ACHN (cell line): ENCODE results near the gene OR10W1.
A peak's percentile ranks its signal among the peaks of the same experiment; 100 is the strongest.

Experiments
- DNase-seq: peaks from one replicate; pipeline ENCODE4 v3.0.0-alpha.2; 2015
- in situ Hi-C: cut with HindIII; loops from 2 replicates; pipeline ENCODE4 v1.10.0; 2017; ENCODE audit warnings: low sequenced_read_pairs, low pct_ligation_motif_present, low pct_unique_long_range_greater_than_20kb

Gene OR10W1, protein sequence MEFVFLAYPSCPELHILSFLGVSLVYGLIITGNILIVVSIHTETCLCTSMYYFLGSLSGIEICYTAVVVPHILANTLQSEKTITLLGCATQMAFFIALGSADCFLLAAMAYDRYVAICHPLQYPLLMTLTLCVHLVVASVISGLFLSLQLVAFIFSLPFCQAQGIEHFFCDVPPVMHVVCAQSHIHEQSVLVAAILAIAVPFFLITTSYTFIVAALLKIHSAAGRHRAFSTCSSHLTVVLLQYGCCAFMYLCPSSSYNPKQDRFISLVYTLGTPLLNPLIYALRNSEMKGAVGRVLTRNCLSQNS

DNA sequence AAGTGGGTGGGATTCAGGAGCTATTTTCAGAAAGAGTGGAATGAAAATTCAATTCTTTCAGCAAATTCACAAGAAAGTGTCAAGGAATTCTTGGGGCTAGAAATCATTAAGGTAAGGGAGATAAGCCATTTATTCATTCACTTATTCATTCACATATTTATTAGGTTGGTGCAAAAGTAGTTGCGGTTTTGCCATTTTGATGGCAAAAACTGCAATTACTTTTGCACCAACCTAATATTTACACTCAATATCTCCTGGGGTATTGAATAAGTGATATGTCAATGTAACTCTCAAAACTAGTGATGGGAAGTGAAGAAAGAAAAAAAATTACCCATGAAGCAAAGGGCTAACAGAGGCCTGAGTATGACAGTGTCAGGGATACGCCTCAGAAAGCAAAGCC is at the start of gene OR10W1:
Gene OR10W1 (minus strand): TSS at position 119 of the 400 bp plus-strand sequence. CDS start 402 bp downstream, outside the sequence.
- DNase-seq: no peak
- in situ Hi-C loops: no loop called here

DNA sequence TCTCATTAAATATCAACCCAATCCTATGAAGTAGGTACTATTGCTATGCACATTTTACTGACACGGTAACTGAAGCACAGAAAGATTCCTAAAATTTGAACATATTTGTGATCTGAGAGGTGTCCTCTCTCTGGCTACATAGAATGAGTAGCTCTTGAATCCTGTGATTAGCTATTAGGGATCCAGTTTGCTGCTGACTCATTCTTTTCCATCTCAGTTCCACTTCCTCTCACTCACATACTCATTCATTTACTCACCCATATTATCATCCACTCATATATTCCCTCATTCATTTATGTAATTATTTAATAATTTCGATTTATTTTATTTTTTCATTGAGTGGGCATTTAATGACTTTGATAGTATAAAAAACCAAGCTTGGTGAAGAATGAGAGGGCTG is 48.1 kb upstream of the OR10W1 start:
- in situ Hi-C loops: no loop called here
- no peak for DNase-seq

DNA sequence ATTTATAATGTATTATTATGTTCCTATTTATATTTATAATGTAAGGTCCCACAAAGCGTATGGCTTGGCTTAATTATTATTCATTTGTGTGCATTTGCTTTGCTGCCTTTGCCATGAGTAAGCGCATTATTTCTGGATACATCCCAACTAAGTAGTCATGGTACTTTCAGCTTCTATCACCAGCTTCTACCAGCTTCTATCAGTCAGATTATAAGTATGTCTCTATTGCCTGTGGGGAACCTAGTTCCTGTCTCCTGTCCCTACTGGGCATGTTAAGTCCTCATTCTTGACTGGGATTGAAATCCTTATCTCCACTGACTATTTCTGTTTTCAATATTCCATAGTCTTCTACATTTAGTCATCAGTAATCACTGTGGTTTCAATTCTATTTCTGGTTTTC is 33.5 kb upstream of the OR10W1 start:
- in situ Hi-C loops: no loop called here
- DNase-seq: no peak

DNA sequence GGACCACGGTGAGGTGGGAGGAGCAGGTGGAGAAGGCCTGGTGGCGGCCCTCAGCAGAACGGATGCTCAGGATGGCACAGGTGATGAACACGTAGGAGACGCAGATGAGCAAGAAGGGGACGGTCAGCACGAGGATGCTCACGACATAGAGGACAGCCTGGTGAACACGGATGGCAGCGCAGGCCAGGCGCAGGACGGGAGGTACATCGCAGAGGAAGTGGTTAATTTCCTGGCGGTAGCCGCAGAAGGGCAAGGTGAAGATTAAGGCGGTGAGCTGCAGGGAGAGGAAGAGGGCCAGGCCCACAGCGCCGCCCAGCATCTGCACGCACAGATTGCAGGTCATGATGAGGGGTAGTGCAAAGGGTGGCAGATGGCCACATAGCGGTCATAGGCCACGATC is 24.0 kb upstream of the OR10W1 start:
- no peak for DNase-seq
- in situ Hi-C loops: no loop called here

DNA sequence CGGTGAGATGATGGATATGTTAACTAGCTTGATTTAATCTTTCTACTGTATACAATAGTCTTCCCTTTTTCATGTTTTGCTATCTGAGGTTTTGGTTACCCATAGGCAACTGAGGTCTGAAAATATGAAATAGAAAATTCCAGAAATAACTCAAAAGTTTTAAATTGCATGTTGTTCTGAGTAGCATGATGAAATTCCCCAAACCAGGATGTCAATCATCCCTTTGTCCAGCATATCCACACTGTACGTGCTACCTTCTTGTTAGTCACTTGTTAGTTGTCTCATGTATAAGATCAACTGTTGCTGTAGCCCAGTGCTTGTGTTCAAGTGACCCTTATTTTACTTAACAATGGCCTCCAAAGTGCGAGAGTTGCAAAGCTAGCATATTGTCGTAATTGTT is 21.2 kb upstream of the OR10W1 start:
- DNase-seq: no peak
- in situ Hi-C loops: no loop called here

DNA sequence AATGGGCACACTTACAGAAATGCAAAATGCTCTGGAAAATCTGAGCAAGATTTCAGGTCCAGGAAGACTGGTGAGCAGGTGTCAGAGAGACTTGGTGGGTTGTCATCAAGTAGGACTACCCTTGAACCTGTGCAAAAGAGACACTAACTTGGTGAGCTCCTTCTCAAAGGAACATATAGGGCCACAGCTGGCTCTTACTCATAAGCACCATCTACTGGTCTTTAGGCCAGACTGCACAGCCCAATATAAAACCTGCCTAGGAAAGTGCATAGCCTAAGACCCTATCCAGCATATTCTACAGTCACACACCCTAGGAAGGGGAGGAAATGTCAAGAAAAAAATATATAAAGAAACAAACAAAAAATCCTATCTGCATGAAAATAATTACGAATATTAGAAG is 18.2 kb upstream of the OR10W1 start:
- peak; percentile 39 for DNase-seq
- in situ Hi-C loops: no loop called here

DNA sequence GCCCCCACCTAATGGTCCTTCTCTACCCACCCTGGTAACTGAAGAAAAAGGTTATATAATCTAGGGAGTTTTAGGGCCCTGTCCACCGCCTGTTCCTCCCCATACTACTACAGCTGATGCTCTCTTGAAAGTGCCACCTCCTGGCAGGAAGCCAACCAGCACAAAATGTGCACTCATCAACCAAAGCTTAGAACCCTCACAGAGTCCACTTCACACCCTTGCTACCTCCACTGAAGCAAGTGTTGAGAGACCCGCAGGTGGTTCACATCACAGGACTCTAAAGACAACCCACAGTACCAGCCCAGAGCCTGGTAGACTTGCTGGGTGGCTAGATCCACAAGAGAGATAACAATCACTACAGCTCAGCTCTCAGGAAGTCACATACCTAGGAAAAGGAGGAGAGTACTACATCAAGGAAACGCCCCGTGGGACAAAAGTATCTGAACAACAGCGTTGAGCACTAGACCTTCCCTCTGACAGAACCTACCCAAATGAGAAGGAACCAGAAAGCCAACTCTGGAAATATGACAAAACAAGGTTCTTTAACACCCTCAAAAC is 17.5 kb upstream of the OR10W1 start:
- in situ Hi-C loops: no loop called here
- no peak for DNase-seq

DNA sequence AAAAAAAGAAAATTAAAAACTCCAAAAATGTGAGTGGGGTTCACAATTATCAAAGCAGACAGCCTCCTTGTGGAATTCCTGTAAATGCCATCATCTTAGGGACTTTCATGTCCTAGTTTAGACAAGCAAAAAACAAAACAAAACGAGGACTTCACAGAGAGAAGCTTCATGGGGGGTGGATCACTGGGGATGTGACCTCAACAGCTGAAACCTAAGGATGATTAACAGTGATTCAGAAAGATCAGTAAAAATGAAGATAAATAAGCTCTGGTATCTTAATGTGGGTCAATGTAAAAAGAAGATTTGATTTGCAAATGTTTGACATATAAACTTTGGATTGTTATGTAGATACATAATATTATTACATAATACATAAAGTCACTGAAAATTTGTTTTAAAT is 8.1 kb upstream of the OR10W1 start:
- DNase-seq: no peak
- in situ Hi-C loops: no loop called here

DNA sequence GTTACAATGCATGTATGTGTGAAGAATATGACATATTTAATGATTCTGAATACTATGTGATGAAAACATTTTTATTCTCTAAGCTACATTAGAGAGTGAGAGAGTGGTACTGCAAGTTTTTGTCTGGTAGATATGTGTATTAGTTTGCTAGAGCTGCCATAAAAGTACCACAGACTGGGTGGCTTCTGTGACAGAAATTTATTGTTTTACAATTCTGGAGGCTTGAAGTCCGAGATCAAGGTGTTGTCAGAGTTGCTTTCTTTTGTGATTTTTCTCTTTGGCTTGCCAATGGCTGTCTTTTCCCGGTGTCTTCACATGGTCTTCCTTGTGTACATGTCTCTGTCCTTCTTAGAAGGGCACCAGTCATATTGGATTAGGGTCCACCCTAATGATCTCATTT is 6.9 kb upstream of the OR10W1 start:
- DNase-seq: no peak
- in situ Hi-C loops: no loop called here

DNA sequence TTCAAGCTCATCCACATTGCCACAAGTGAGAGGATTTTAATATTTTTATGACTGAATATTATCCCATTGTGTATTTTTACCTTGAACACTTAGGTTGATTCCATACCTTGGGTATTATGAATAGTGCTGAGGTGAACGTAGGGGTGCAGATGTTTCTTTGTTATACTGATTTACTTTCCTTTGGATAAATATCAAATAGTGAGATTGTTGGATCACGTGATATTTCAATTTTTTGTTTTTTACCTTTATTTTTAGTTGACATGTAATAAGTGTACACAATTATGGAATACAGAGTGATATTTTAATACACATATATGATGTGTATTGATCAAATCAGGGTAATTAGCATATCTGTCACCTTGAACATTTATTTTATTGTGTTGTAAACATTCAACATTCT is 8.1 kb downstream of the OR10W1 start:
- in situ Hi-C loops: no loop called here
- DNase-seq: no peak

DNA sequence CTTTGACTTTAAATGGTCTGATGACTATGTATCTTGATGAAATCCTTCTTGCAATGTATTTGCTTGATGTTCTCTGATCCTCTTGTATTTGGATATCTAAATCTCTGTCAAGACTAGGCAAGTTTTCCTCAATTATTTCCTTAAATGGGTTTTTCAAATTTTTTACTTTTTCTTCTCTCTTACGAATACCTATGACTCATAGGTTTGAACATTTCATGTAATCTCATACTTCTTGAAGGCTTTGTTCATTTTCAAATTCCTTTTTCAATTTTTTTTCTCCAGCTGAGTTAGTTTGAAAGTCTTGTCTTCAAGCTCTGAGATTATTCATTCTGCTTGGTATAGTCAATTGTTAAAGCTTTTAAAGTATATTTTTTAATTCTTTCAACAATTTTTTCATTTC is 13.1 kb downstream of the OR10W1 start:
- in situ Hi-C loops: no loop called here
- no peak for DNase-seq

DNA sequence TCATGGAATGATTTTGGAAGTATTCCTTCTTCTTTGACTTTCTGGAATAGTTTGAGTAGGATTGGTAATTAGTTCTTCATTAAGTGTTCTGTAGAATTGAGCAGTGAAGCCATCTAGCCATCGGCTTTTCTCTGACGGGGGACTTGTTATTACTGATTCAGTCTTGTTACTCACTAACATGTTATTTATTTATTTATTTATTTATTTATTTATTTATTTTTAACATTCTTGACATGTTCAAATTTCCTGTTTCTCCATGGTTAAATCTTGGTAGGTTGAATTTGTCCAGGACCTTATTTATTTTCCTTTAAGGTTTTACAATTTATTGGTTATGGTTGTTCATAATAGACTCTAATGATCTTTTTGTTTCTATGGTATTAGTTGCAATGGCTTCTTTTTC is 24.1 kb downstream of the OR10W1 start:
- no peak for DNase-seq
- in situ Hi-C loops: no loop called here

DNA sequence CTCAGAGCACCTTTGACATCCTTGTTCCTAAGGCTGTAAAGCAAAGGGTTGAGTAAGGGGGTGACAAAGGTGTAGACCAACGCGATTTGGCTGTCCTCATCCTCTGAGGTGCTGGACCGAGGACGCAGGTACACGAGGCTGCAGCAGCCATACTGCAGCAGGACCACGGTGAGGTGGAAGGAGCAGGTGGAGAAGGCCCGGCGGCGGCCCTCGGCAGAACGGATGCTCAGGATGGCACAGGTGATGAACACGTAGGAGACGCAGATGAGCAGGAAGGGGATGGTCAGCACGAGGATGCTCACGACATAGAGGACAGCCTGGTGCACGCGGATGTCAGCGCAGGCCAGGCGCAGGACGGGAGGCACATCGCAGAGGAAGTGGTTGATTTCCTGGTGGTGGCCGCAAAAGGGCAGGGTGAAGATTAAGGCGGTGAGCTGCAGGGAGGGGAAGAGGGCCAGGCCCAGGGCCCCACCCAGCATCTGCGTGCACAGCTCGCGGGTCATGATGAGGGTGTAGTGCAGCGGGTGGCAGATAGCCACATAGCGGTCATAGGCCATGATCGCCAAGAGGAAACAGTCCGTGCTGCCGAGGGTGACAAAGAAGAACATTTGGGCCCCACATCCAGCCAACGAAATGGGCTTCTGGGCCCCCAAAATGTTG is 40.0 kb downstream of the OR10W1 start:
- in situ Hi-C loops: no loop called here
- no peak for DNase-seq

DNA sequence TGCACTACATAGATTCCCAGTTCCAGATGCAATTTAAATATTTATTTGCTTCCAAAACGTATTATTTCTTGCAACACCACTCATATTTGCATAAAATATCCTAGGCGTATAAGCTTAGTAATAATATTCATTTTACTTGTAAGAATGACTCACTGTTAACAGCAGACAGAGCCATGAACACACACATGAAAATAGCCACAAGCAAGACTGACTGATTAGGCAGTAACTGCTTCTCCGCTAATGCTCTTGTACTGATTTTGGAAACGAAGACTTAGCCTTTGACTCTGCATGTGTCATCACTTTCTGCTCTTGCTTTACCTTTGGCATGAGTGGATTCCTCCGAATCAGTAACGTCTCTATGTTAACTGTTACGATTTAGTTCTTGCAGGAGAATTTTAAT is 45.3 kb downstream of the OR10W1 start:
- in situ Hi-C loops: no loop called here
- no peak for DNase-seq
